22Rv1 (cell line): ENCODE measurements around the gene STRA6.

Source experiments
- CTCF ChIP-seq: fragments of 450-650 bp; IDR thresholded peaks from 2 replicates; pipeline ENCODE4 v1.5.1; 2017; ENCODE audit warnings: mild to moderate bottlenecking
- ZFX ChIP-seq: fragments of 450-650 bp; IDR thresholded peaks from 2 replicates; pipeline ENCODE4 v1.6.1; 2017; ENCODE audit warnings: antibody characterized with exemption, borderline replicate concordance

- no peak for TF ChIP-seq CTCF
- no peak for TF ChIP-seq ZFX
Observed at GRCh38 chr15:74180881-74181602, 21.5 kb downstream of the STRA6 start.
